ENCODE results near the gene SDCBP2.

DNA sequence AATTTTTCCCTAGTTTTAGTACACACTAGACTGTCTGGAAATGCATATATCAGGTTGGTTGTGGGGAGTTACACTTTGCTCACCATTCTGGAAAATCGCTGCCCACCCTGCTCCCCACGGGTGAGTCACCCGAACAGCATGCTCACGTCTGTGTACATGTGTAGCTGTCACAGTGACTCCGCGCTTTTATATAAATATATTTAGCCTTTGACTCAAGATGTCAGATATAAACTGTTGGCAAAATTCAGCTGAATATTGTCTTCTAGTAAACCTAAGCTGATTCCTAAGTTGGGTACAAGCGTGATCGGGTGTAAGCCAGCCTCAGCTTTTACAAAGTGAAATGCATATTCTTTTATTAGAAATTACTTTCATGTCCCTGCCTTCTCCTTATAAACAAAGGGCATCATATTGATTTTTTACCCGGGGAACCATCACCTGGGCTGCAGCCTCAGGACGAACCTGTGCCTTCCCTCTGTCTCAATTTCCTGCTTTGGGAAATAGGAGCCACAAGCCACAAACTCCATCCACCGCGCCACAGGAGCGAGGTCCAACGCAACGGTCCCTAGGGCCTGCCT lies 4.3 kb downstream of the SDCBP2 start:
- TF ChIP-seq EZH2 (IDR thresholded peaks at IDR 0.05; ENCODE audit: insufficient read depth, poor library complexity, severe bottlenecking), result no peak
- TF ChIP-seq EZH2phosphoT487 (IDR thresholded peaks at IDR 0.05; ENCODE audit: insufficient read depth, low read depth), result no peak

Measured in GM23248 (cell line).